GM12878 (cell line): ENCODE measurements around the gene PITPNM1. TPM values are rescaled to one million over a fixed set of nuclear protein-coding genes. Genes with fewer than 3 reads are reported as not detected.

ENCODE experiments used
- ATAC-seq: fragments of 200-7000 bp; cut with Tn5 transposase; 3 replicates; pipeline ENCODE4 v1.9.1; 2020; ENCODE audit warnings: mild to moderate bottlenecking, moderate library complexity
- BruUV-seq: library from RNA; stranded (reverse); fragments of 400-500 nt; replicated peaks from 2 replicates; lab custom pipeline; 2021; lab: Mats Ljungman, UMichigan
- CTCF ChIA-PET: fragments of 300-600 bp; sonication (Branson Sonifier 250); formaldehyde crosslinking; extraction: SDS; loops from one replicate; lab custom pipeline; 2021; ENCODE audit warnings: inconsistent platforms; lab: Yijun Ruan, JAX
- POLR2A ChIA-PET: fragments of 350-600 bp; formaldehyde crosslinking; extraction: SDS; loops from one replicate; lab custom pipeline; 2021; ENCODE audit warnings: inconsistent platforms; lab: Charles Lee
- RAD21 ChIA-PET: fragments of 300-600 bp; sonication (Branson Sonifier 250); formaldehyde crosslinking; loops from one replicate; lab custom pipeline; 2023; ENCODE audit warnings: antibody characterized with exemption; ENCODE audit not compliant: unreplicated experiment; lab: Charles Lee
- SMC1A ChIA-PET: fragments of 300-600 bp; sonication (Branson Sonifier 250); formaldehyde crosslinking; loops from one replicate; lab custom pipeline; 2023; ENCODE audit not compliant: unreplicated experiment, uncharacterized antibody; lab: Charles Lee
- DNase-seq: peaks from one replicate; pipeline ENCODE4 v3.0.0-alpha.2; 2011; ENCODE audit warnings: low read depth, low spot score
- FAIRE-seq: peaks from 3 replicates; lab custom pipeline; 2011; peaks lifted over from hg19 to GRCh38; lab: Jason Lieb, UNC
- H2AFZ ChIP-seq: 2 replicates; pipeline ENCODE4 v1.6.0; 2011; ENCODE audit warnings: low read depth, low read length, control low read depth; ENCODE audit not compliant: control insufficient read depth
- H3K27ac ChIP-seq: 2 replicates; pipeline ENCODE4 v1.5.1; 2011; ENCODE audit warnings: control low read depth; ENCODE audit not compliant: control insufficient read depth, insufficient read depth
- H3K27me3 ChIP-seq, 2 experiments: replicated peaks in 1 of 2; 2 replicates each; pipeline versions ENCODE4 v1.6.0 to v1.6.1; 2011; ENCODE audit warnings: low read length in 1 of 2; ENCODE audit not compliant: control insufficient read depth in 2 of 2, insufficient read depth in 2 of 2
- H3K36me3 ChIP-seq, 2 experiments: 2 replicates each; pipeline ENCODE4 v1.5.1; 2011; ENCODE audit warnings: low read length in 1 of 2; ENCODE audit not compliant: control insufficient read depth in 2 of 2, insufficient read depth in 2 of 2
- H3K4me1 ChIP-seq: 2 replicates; pipeline ENCODE4 v1.6.1; 2011; ENCODE audit warnings: mild to moderate bottlenecking, low read length, moderate library complexity, mixed read lengths; ENCODE audit not compliant: control insufficient read depth, insufficient read depth
- H3K4me2 ChIP-seq: 2 replicates; pipeline ENCODE4 v1.6.0; 2011; ENCODE audit warnings: control low read depth; ENCODE audit not compliant: control insufficient read depth, insufficient read depth
- H3K4me3 ChIP-seq: fragments of 200-600 bp; sonication (generic); 2 replicates; pipeline ENCODE4 v1.5.1; 2016
- H3K79me2 ChIP-seq: 2 replicates; pipeline ENCODE4 v1.6.0; 2011; ENCODE audit warnings: low read length; ENCODE audit not compliant: control insufficient read depth, insufficient read depth
- H3K9ac ChIP-seq: 2 replicates; pipeline ENCODE4 v1.8.0; 2011; ENCODE audit warnings: low read length, control low read depth, mixed read lengths; ENCODE audit not compliant: control insufficient read depth, insufficient read depth
- H3K9me3 ChIP-seq: replicated peaks from 3 replicates; pipeline ENCODE4 v1.5.1; 2011; ENCODE audit warnings: mild to moderate bottlenecking, low read length; ENCODE audit not compliant: control insufficient read depth, insufficient read depth
- H4K20me1 ChIP-seq: 2 replicates; pipeline ENCODE4 v1.6.0; 2011; ENCODE audit not compliant: control insufficient read depth, insufficient read depth
- BMI1 ChIP-seq: fragments of 450-650 bp; IDR thresholded peaks from 2 replicates; pipeline ENCODE4 v1.6.1; 2016; ENCODE audit warnings: mild to moderate bottlenecking, moderate library complexity, borderline replicate concordance
- CBX3 ChIP-seq: fragments of 200-600 bp; sonication (generic); IDR thresholded peaks from 2 replicates; pipeline ENCODE4 v1.6.1; 2016; ENCODE audit warnings: low read depth, borderline replicate concordance
- FOXK2 ChIP-seq: fragments of 450-650 bp; IDR thresholded peaks from 2 replicates; pipeline ENCODE4 v1.6.1; 2017; ENCODE audit warnings: mild to moderate bottlenecking, moderate library complexity
- PML ChIP-seq: IDR thresholded peaks from 2 replicates; pipeline ENCODE4 v1.6.1; 2012; ENCODE audit warnings: low read length, inconsistent platforms
- POLR2A ChIP-seq: IDR thresholded peaks from 2 replicates; pipeline ENCODE4 v1.6.1; 2011; ENCODE audit warnings: low read depth, mild to moderate bottlenecking, low read length
- RUNX3 ChIP-seq: IDR thresholded peaks from 2 replicates; pipeline ENCODE4 v1.6.1; 2012; ENCODE audit warnings: low read length, inconsistent platforms
- SREBF1 ChIP-seq: IDR thresholded peaks from 2 replicates; pipeline ENCODE4 v1.6.1; 2012; ENCODE audit warnings: mild to moderate bottlenecking, low read length
- ZNF384 ChIP-seq: IDR thresholded peaks from 2 replicates; pipeline ENCODE4 v1.6.1; 2012; ENCODE audit warnings: low read depth, mild to moderate bottlenecking, low read length, improper control_type of control experiment, borderline replicate concordance
- WGBS: methylation state at CpG from one replicate; pipeline ENCODE4 v1.1.6; 2016; ENCODE audit warnings: low lambda C conversion rate; ENCODE audit not compliant: insufficient replicate concordance, insufficient coverage; ENCODE audit errors: missing lambda C conversion rate; 5-methylcytosine and 5-hydroxymethylcytosine counted together
- in situ Hi-C: fragments of 300-500 bp; cut with MboI; formaldehyde crosslinking; loops from 9 replicates; pipeline ENCODE4 v1.14.3; 2018; ENCODE audit warnings: mixed read lengths
- intact Hi-C: fragments of 100-400 bp; cut with micrococcal nuclease; formaldehyde crosslinking; loops from one replicate; pipeline ENCODE4 v1.14.2; 2022; ENCODE audit not compliant: unreplicated experiment
- polyA plus RNA-seq, 11 experiments: library from polyadenylated mRNA; depleted of rRNA in 4 of 11; unstranded in 6 of 11; stranded (reverse) in 5 of 11; fragments of >200 nt; fragmentation: Nextera tagmentation in 4 of 11; fragmentation: Illumina TruSeq in 1 of 11; extraction: Ambion mirVana in 4 of 11; extraction: Trizol in 1 of 11; gene quantifications; 1 replicate in 1 of 11; 2 replicates in 10 of 11; pipeline versions ENCODE4 v1.2.1 to v1.2.3, GENCODE V29; 2011 to 2016; ENCODE audit warnings: inconsistent platforms in 2 of 11, missing spikeins in 2 of 11, low read depth in 1 of 11
- total RNA-seq, 4 experiments: library from RNA; depleted of rRNA in 3 of 4; stranded (reverse); fragments of >200 nt in 3 of 4; fragmentation: Illumina TruSeq in 1 of 4; extraction: Trizol in 1 of 4; gene quantifications; 2 replicates each; pipeline versions ENCODE4 v1.2.1 to v1.2.3, GENCODE V29; 2013 to 2021

PITPNM1 gene
- total and polyA plus RNA-seq, 10 of the 15 experiments (the other 5 are each of a cell fraction or from before 2014, with no cell fraction given), result 0.11 to 56.8 (median 16.5) TPM

DNA sequence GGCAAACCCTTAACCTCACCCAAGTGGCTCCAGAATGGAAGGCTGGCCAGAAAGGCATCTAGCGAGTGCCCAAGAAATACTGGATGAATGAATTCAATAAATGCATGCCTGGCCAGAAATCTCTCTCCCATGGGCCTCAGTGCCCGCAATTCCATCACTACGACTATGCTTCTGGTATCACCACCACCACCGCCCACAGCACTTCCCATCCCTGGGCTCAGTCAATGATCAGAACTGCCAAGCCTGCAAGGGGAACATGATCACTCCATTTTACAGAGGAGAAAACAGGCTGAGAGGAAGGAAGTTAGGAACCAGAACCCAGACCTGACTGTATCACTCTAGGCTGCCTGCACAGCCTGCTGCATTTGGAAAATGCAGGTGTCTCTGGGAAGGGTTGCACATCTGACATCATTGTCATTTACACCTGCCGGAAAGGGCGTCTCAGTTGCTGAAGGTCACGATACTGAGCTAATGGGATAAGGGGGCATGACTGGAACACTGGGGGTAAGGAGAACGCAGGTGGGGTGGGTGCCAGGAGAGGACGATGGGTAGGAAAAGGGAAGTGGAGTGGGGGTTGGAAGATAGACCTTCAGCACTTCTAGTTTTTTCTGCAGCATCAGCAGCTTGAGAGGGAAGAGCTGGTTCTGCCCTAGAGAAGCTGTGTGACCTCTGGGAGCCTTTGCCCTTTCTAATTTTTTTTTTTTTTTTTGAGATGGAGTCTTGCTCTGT lies 55.9 kb downstream of the PITPNM1 start:
- ChIA-PET SMC1A (interaction anchor here (0.8 to 1.2 kb wide), 2 partner anchors 25 to 48 kb away, joined by 3 read pairs; partner anchors contain the start of gene PPP1CA), CTCF (interaction anchor here (0.6 to 1.2 kb wide), 4 partner anchors 10 to 48 kb away, joined by 3 to 5 read pairs (median 4); partner anchors contain the start of gene PPP1CA), POLR2A (interaction anchor here (0.7 to 1.9 kb wide), 8 partner anchors 9 to 1012 kb away, joined by 4 to 7 read pairs (median 4); partner anchors contain the start of gene PPP1CA), RAD21 (no interaction called here)
- ATAC-seq (no peak), FAIRE-seq (no peak), DNase-seq (no peak)
- BruUV-seq, result no TSS peak
- peaks cover 30% of the 10 kb centered on the region for H3K4me1 ChIP-seq
- no peak overlapping the region for H2AFZ ChIP-seq
- no peak; the same call in 1 of the 2 replicates for TF ChIP-seq POLR2A
- no peak for TF ChIP-seq BMI1
- no peak for TF ChIP-seq RUNX3
- no peak for TF ChIP-seq FOXK2
- TF ChIP-seq CBX3, result no peak
- TF ChIP-seq ZNF384, result no peak
- no peak for TF ChIP-seq SREBF1
- H3K9me3 ChIP-seq, result no peaks in the 10 kb centered on the region
- in situ Hi-C loops (no loop called here), intact Hi-C loops (no loop called here)
- no peaks in the 10 kb centered on the region for H3K36me3 ChIP-seq
- no peak overlapping the region for H3K27ac ChIP-seq
- 61% methylated on average over 9 of the region's 9 CpGs for WGBS
- no peaks in the 10 kb centered on the region for H3K27me3 ChIP-seq
- peaks cover 10% of the 10 kb centered on the region for H3K79me2 ChIP-seq
- no peak overlapping the region for H3K4me3 ChIP-seq
- no peaks in the 10 kb centered on the region for H4K20me1 ChIP-seq
- no peak overlapping the region for H3K4me2 ChIP-seq
- no peak overlapping the region for H3K9ac ChIP-seq

DNA sequence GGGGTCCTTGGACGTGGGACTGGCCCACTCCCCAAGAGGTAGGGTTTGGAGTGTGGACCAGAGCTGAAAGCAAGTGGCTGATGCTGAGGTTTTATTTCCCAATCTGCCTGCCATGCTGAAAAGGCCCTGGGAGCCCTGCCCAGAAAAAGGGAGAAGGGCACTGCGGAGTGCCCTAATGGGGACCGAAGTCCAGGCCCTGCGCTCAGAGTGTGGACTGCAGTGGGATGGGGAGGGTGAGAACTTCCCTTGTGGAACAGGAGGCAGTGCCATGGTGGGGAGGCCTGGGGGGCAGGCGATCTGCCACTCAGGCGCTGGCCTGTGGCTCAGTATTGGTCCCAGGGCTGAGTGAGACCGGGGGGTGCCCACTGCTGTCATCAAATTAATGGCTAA lies 56.9 kb downstream of the PITPNM1 start:
- RAD21 ChIA-PET, result no interaction called here
- H3K4me1 ChIP-seq, result peaks cover 32% of the 10 kb centered on the region
- FAIRE-seq (no peak), ATAC-seq (no peak), DNase-seq (no peak)
- CTCF ChIA-PET, result interaction anchor here (0.7 to 1.5 kb wide), 3 partner anchors 11 to 12 kb away, joined by 3 to 6 read pairs (median 4); no protein-coding TSS in a partner anchor
- in situ Hi-C loops (no loop called here), intact Hi-C loops (no loop called here)
- SMC1A ChIA-PET, result interaction anchor here (1.3 kb wide), 1 partner anchor 11 kb away, joined by 6 read pairs; the partner anchor contains the start of gene PTPRCAP
- no peaks in the 10 kb centered on the region for H3K36me3 ChIP-seq
- no peaks in the 10 kb centered on the region for H3K27me3 ChIP-seq
- H3K27ac ChIP-seq, result no peak overlapping the region
- H2AFZ ChIP-seq, result no peak overlapping the region
- no TSS peak for BruUV-seq
- H4K20me1 ChIP-seq, result no peaks in the 10 kb centered on the region
- H3K4me2 ChIP-seq, result no peak overlapping the region
- H3K4me3 ChIP-seq, result no peak overlapping the region
- POLR2A ChIA-PET, result interaction anchor here (1.9 kb wide), 2 partner anchors 13 to 36 kb away, joined by 4 to 7 read pairs; no protein-coding TSS in a partner anchor
- no peaks in the 10 kb centered on the region for H3K9me3 ChIP-seq
- TF ChIP-seq PML, result no peak
- TF ChIP-seq POLR2A, result 0 out of 2 replicates have a peak, but pooled peaks have one; percentile 19
- H3K9ac ChIP-seq, result no peak overlapping the region
- H3K79me2 ChIP-seq, result peaks cover 10% of the 10 kb centered on the region
- 96% methylated on average over 7 of the region's 7 CpGs for WGBS
